Omental fat pad (tissue), 4 donors: ENCODE data around the gene ATOSB. TPM values are rescaled to one million over a fixed set of nuclear protein-coding genes. Genes with fewer than 3 reads are reported as not detected.

Experiments used
- ATAC-seq: fragments of 150-250 bp; one replicate; pipeline ENCODE4 v1.9.1; 2016; ENCODE audit warnings: mild to moderate bottlenecking, moderate library complexity; ENCODE audit not compliant: low FRiP score
- DNase-seq: peaks from one replicate; pipeline ENCODE4 v3.0.0-alpha.2; 2019; ENCODE audit warnings: low spot score
- total RNA-seq, 4 donors: library from RNA; depleted of rRNA; stranded (reverse); fragments of >200 nt; gene quantifications; one replicate each; pipeline ENCODE4 v1.1.0, GENCODE V29; 2016
- TF ChIP-seq, protein P1 (sequence below), 3 donors: fragments of 450-650 bp; IDR thresholded peaks; one replicate each; pipeline ENCODE4 v1.5.1; 2016 to 2017; ENCODE audit warnings: antibody characterized with exemption in 3 of 3, mild to moderate bottlenecking in 3 of 3, moderate library complexity in 2 of 3

ATOSB gene
- total RNA-seq, 4 donors from 2014 or later, result 14.9 to 22.9 (median 20.5) TPM

DNA sequence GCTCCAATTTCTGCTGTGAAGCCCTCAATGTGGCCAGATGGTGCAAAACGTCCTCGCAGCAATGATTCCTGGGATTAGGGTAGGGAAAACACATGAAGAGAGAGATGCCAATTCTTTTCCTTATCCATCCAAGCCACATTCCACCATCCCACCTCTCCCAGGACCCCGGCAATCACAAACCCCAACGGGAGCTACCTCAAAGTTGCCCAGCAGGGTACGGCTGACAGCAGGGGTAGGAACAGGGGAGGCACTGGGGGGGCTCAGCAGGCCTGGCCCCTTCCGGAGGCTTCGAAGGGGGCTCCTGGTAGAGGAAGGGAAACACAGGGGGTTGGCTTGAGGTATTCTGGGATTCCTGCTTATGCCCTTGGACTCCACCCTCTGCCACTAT, 9.3 kb downstream of the ATOSB start:
- ATAC-seq (no peak), DNase-seq (no peak)

DNA sequence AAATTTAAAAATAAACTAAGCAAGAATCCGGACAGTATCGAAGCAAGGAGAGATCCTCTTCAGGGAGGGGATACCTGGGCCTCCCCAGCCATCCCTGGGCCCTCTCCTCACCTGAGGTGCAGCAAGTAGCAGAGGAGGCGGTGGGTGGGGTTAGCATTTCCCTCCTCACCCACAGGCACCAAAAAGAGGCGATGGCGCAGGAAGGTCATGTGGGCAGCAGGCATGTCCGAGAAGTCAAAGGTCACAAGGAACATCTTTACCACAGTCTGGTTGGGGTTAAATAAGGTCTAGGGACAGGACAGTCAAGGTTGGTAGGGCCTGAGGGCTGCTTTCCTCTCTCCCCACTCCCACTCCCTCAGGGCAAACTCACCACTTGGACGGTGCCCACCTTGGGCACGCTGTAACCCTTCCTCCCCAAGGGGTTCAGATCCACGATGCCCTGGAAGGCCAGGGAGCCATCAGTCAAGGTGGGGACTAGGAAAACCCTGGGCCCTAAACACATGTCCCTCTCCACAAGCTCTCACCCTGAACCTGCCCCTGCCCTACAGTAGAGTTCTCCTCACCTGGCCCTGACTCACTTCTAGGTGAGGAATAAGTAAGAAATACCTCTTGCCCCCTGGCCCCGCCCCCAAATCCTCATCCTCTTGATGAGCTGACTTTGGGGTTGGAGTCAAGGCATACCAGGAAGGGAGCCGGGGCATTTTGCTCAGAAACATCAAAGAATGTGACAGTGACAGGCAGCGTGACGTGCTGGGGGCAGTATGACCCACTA, 9.9 kb downstream of the ATOSB start:
- ATAC-seq (no peak), DNase-seq (no peak)
- TF ChIP-seq, protein P1, sequence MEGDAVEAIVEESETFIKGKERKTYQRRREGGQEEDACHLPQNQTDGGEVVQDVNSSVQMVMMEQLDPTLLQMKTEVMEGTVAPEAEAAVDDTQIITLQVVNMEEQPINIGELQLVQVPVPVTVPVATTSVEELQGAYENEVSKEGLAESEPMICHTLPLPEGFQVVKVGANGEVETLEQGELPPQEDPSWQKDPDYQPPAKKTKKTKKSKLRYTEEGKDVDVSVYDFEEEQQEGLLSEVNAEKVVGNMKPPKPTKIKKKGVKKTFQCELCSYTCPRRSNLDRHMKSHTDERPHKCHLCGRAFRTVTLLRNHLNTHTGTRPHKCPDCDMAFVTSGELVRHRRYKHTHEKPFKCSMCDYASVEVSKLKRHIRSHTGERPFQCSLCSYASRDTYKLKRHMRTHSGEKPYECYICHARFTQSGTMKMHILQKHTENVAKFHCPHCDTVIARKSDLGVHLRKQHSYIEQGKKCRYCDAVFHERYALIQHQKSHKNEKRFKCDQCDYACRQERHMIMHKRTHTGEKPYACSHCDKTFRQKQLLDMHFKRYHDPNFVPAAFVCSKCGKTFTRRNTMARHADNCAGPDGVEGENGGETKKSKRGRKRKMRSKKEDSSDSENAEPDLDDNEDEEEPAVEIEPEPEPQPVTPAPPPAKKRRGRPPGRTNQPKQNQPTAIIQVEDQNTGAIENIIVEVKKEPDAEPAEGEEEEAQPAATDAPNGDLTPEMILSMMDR (IDR thresholded peaks at IDR 0.05), result no peak

More for the DNA sequence above, 9.3 kb downstream of the ATOSB start:
- TF ChIP-seq, protein P1 (IDR thresholded peaks at IDR 0.05), result no peak

DNA sequence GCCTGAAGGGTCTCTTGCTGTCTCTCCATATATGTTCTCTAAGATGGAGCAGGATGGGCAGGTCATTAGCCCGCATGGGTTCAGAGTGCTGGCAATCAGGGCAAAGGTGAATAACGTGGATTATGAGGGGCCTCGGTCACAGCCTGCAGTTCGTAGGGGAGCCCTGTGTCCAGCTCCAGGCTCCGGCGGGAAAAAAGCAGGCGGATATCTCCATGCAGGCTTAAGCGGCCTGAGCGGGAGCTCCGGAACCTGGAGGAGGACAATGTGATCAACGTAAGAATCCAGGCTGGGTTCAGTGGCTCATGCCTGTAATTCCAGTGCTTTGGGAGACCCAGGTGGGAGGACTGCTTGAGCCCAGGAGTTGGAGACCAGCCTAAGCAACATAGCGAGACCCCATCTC, 10.5 kb downstream of the ATOSB start:
- DNase-seq (no peak), ATAC-seq (no peak)
- TF ChIP-seq, protein P1 (IDR thresholded peaks at IDR 0.05), result no peak

DNA sequence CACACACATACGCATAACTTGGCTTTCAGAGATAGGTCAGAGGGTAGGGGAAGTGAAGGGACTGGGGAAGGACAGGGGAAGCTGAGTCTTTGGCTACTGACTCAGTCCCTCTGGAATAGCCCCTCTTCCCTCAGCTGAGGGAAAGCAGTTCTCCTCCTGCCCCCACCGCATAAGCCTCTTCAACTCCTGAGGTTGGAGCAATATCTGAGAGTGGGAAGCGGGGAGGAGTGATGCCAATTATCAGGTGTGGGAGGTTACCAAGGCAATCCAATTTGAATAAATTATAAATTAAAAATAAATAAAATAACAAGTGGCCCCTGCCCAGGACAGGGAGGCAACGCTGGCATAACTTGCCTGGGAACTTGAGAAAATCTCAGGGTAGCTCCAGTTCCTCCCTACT, 11.1 kb downstream of the ATOSB start:
- TF ChIP-seq, protein P1 (IDR thresholded peaks at IDR 0.05), result no peak
- DNase-seq (no peak), ATAC-seq (no peak)

DNA sequence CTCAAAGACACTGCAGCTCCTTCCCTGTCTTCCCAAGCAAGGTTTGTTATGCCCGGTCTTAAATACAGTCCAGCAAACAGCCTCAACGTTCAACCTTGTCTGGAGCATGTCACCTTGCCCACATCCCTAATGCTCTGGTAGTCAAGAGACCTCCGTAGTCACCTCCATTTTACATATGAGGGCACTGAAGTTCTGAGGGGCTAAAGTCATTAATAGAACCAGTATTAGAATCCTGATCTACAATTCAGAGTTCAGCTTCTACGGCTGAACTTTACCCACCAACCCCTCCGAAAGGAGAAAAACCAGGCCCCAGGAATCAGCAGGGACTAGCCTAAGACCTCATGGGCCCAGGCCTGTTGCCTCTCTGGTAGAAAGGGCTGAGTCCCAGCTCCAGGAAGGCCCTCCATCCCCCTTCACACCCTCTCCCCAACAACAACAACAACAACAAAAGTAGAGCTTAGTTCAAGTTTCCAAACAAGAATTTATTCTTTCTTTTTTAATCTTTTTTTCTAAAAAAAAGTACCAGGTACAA, 11.9 kb downstream of the ATOSB start:
- TF ChIP-seq, protein P1 (IDR thresholded peaks at IDR 0.05), result no peak
- DNase-seq, result no peak
- no peak for ATAC-seq

DNA sequence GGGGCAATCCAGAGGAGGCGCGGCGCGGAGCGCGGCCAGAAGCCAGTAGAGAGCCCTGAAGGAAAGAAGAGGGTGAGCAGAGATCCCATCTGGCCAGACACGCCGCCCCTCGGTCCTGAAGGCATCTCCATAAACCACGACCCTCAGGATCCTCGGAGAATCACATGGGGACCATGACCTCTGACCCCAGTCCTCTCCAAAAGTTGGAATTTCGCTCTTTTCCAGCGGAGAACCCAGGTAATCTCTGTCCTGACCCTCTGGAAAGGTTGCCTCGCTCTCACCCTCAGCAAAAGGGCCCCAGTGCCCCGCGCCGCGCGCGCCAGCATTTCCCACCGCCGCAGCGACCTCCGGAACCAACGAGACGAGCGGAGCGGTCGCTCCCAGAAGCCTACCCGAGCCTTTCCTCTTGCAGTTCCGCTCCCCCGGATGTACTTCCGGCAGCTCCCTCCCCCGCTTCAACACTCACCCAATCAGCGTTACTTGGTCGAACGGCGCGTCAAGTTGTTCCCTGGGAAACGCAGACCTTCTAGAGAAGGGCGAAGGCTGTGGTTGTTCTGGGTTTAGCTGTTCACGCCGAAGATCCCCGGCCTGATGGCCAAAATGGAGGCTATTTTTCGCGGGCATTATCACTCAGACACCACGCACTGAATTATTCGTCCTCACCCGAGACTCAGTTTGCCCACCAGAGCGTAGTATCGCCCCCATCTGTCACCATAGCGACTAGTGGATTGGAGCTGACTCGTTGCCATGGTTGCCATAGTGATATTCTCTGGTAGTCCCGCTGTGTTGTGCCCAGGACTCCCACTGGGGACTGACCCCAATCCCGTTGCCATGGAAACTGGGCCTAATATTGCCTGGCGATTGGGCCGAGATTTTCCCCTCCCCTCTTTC, 12.6 kb downstream of the ATOSB start, which contains the start of gene STOML2:
Gene STOML2, minus strand, starts transcription at position 363 of the 891 bp plus-strand sequence. Its CDS starts 37 bp downstream, at position 326.
- peak; percentile 77 for DNase-seq
- ATAC-seq, result peak; percentile 95
- TF ChIP-seq, protein P1 (IDR thresholded peaks at IDR 0.05), result no peak
